GM23338 (cell line): ENCODE measurements around the gene PRSS36. TPM values are rescaled to one million over a fixed set of nuclear protein-coding genes. Genes with fewer than 3 reads are reported as not detected.

Experiments used
- CREB1 ChIP-seq: fragments of 250-450 bp; sonication (Bioruptor Pico); IDR thresholded peaks from 2 replicates; pipeline ENCODE4 v1.5.0; 2020; ENCODE audit warnings: low read depth, mild to moderate bottlenecking, moderate library complexity
- ETS1 ChIP-seq: IDR thresholded peaks from 2 replicates; pipeline ENCODE4 v1.6.1; 2016; ENCODE audit warnings: antibody characterized with exemption
- JUNB ChIP-seq: IDR thresholded peaks from one replicate; pipeline ENCODE4 v1.6.1; 2016; ENCODE audit warnings: antibody characterized with exemption; ENCODE audit not compliant: unreplicated experiment
- NANOG ChIP-seq: IDR thresholded peaks from 2 replicates; pipeline ENCODE4 v1.6.1; 2016; ENCODE audit warnings: antibody characterized with exemption, borderline replicate concordance
- ZNF462 ChIP-seq: fragments of 250-450 bp; sonication (Bioruptor Pico); IDR thresholded peaks from 2 replicates; pipeline ENCODE4 v1.5.0; 2020; ENCODE audit warnings: mild to moderate bottlenecking, moderate library complexity
- polyA plus RNA-seq: library from polyadenylated mRNA; unstranded; fragments of >200 nt; fragmentation: Nextera tagmentation; extraction: Ambion mirVana; gene quantifications from 2 replicates; pipeline ENCODE4 v1.2.1, GENCODE V29; 2016
- total RNA-seq: library from RNA; depleted of rRNA; stranded (reverse); fragments of >200 nt; shearing (Covaris generic); gene quantifications from 2 replicates; pipeline ENCODE4 v1.2.3, GENCODE V29; 2014
- TF ChIP-seq, protein P1 (sequence below): IDR thresholded peaks from one replicate; pipeline ENCODE4 v1.6.1; 2018; ENCODE audit warnings: antibody characterized with exemption; ENCODE audit not compliant: unreplicated experiment

The PRSS36 gene
- total and polyA plus RNA-seq, 2 experiments from 2014 or later, result 0.91 to 1.4 TPM

- no peak for TF ChIP-seq ZNF462
- TF ChIP-seq NANOG, result no peak
- TF ChIP-seq CREB1 (CRISPR knock-in tag), result no peak
- TF ChIP-seq ETS1, result no peak
- TF ChIP-seq JUNB, result no peak
- TF ChIP-seq, protein P1, sequence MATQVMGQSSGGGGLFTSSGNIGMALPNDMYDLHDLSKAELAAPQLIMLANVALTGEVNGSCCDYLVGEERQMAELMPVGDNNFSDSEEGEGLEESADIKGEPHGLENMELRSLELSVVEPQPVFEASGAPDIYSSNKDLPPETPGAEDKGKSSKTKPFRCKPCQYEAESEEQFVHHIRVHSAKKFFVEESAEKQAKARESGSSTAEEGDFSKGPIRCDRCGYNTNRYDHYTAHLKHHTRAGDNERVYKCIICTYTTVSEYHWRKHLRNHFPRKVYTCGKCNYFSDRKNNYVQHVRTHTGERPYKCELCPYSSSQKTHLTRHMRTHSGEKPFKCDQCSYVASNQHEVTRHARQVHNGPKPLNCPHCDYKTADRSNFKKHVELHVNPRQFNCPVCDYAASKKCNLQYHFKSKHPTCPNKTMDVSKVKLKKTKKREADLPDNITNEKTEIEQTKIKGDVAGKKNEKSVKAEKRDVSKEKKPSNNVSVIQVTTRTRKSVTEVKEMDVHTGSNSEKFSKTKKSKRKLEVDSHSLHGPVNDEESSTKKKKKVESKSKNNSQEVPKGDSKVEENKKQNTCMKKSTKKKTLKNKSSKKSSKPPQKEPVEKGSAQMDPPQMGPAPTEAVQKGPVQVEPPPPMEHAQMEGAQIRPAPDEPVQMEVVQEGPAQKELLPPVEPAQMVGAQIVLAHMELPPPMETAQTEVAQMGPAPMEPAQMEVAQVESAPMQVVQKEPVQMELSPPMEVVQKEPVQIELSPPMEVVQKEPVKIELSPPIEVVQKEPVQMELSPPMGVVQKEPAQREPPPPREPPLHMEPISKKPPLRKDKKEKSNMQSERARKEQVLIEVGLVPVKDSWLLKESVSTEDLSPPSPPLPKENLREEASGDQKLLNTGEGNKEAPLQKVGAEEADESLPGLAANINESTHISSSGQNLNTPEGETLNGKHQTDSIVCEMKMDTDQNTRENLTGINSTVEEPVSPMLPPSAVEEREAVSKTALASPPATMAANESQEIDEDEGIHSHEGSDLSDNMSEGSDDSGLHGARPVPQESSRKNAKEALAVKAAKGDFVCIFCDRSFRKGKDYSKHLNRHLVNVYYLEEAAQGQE, result no peak
Measured at GRCh38 chr16:31192856-31193642, 43.2 kb upstream of the PRSS36 start (continued).
